Upper lobe of left lung (tissue), 4 donors: ENCODE measurements around the gene SNAP47.

Source experiments
- CTCF ChIP-seq, 6 experiments: fragments of 450-650 bp in 4 of 6; fragments of 200-600 bp in 2 of 6; sonication (generic) in 2 of 6; IDR thresholded peaks; one replicate each; pipeline ENCODE4 v1.5.1; 2016 to 2019; ENCODE audit warnings: antibody characterized with exemption in 6 of 6
- POLR2A ChIP-seq, 4 donors: fragments of 450-650 bp; IDR thresholded peaks; one replicate each; pipeline ENCODE4 v1.5.1; 2016 to 2017; ENCODE audit warnings: antibody characterized with exemption in 4 of 4, mild to moderate bottlenecking in 2 of 4
- POLR2AphosphoS5 ChIP-seq, 2 donors: sonication (generic); formaldehyde crosslinking; IDR thresholded peaks; one replicate each; pipeline ENCODE4 v1.5.1; 2017; ENCODE audit warnings: antibody characterized with exemption in 2 of 2

DNA sequence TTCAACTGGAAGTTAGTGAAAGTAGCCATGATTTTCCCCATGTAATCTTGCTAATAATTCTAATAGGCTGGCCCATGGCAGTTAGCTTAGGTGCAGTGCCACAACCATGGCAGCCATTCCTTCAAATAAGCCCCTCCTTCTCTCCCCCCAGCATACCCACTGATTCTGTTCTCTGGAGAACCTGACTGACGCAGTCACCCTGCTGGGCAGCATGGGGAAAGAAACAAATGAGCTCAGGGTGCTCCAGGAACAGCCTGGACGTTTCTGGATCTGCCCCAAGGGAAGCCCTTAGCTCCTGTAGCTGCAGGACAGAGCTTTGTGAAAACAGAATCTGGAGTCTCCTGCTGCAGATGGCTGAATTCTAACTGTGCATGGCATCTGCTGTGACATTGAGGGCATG, 22.5 kb downstream of the SNAP47 start:
- TF ChIP-seq CTCF (IDR thresholded peaks at IDR 0.05) (no peak), POLR2AphosphoS5 (IDR thresholded peaks at IDR 0.05) (no peak), POLR2A (IDR thresholded peaks at IDR 0.05) (no peak)
